Tibial artery (tissue), 4 donors: Measurements from ENCODE around the gene AK4.
A peak's percentile ranks its signal among the peaks of the same experiment; 100 is the strongest.
"Not testable (repeated sequence)": the region's sequence is repeated elsewhere in the genome, so short reads cannot be mapped to it uniquely, and the experiment has no call there.

Experiments used
- DNase-seq, 2 donors: peaks; one replicate each; pipeline ENCODE4 v3.0.0-alpha.2; 2019
- H3K27ac ChIP-seq, 2 donors: fragments of 200-600 bp; sonication (generic) in 1 of 2; 1 replicate in 1 of 2; 2 replicates in 1 of 2; pipeline ENCODE4 v1.5.1; 2018 to 2019; ENCODE audit warnings: mild to moderate bottlenecking in 1 of 2
- H3K27me3 ChIP-seq, 2 donors: fragments of 200-600 bp; sonication (generic) in 1 of 2; one replicate each; pipeline versions ENCODE4 v1.5.1 to v1.6.0; 2016 to 2019
- H3K36me3 ChIP-seq, 3 donors: fragments of 200-600 bp; sonication (generic) in 2 of 3; one replicate each; pipeline ENCODE4 v1.5.1; 2016 to 2019; ENCODE audit warnings: mild to moderate bottlenecking in 2 of 3
- H3K4me1 ChIP-seq, 4 donors: fragments of 200-600 bp; sonication (generic) in 2 of 4; 1 replicate in 3 of 4; 2 replicates in 1 of 4; pipeline ENCODE4 v1.5.1; 2016 to 2019
- H3K4me3 ChIP-seq, 2 donors: fragments of 200-600 bp; sonication (generic) in 1 of 2; 1 replicate in 1 of 2; 2 replicates in 1 of 2; pipeline ENCODE4 v1.5.1; 2018 to 2019; ENCODE audit warnings: mild to moderate bottlenecking in 2 of 2
- H3K9me3 ChIP-seq, 3 donors: fragments of 200-600 bp; sonication (generic) in 1 of 3; one replicate each; pipeline ENCODE4 v1.5.1; 2016 to 2019
- intact Hi-C: fragments of 100-400 bp; cut with DNase I; formaldehyde crosslinking; loops from one replicate; pipeline ENCODE4 v1.15.0; 2023; ENCODE audit warnings: low total_unique reads
- TF ChIP-seq, protein P1 (sequence below), 2 experiments: fragments of 200-600 bp in 1 of 2; fragments of 450-650 bp in 1 of 2; IDR thresholded peaks; one replicate each; pipeline ENCODE4 v1.5.1; 2017 to 2019; ENCODE audit warnings: antibody characterized with exemption in 2 of 2, mild to moderate bottlenecking in 1 of 2, moderate library complexity in 1 of 2

Gene AK4

DNA sequence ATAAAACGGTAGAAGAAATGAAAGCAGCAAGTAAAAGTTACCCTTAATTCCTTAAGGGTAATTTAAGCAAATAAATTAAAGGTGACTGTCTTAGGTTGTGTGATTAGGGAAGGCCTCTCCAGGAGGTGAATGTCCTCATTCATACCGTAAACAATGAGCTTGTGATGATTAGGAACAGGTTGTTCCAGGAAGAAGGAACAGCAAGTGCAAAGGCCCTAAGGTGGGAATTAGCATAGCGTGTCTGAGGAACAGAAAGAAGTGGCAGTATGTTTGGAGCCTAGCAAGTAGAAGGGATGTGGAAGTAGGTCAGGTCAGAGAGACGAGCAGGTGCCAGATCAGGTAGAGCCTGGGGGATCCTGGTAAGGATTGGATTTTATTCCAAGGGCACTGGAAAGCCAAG, 5.6 kb downstream of the AK4 start:
- Histone ChIP-seq H3K27me3 (no peaks in the 10 kb centered on the region), H3K27ac (no peak overlapping the region), H3K36me3 (no peaks in the 10 kb centered on the region), H3K9me3 (no peaks in the 10 kb centered on the region), H3K4me1 (peaks cover 0 to 40% (median 14%) of the 10 kb centered on the region in 4 donors), H3K4me3 (no peak overlapping the region)
- intact Hi-C loops = no loop called here
- DNase-seq = no peak
- TF ChIP-seq, protein P1, sequence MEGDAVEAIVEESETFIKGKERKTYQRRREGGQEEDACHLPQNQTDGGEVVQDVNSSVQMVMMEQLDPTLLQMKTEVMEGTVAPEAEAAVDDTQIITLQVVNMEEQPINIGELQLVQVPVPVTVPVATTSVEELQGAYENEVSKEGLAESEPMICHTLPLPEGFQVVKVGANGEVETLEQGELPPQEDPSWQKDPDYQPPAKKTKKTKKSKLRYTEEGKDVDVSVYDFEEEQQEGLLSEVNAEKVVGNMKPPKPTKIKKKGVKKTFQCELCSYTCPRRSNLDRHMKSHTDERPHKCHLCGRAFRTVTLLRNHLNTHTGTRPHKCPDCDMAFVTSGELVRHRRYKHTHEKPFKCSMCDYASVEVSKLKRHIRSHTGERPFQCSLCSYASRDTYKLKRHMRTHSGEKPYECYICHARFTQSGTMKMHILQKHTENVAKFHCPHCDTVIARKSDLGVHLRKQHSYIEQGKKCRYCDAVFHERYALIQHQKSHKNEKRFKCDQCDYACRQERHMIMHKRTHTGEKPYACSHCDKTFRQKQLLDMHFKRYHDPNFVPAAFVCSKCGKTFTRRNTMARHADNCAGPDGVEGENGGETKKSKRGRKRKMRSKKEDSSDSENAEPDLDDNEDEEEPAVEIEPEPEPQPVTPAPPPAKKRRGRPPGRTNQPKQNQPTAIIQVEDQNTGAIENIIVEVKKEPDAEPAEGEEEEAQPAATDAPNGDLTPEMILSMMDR (IDR thresholded peaks at IDR 0.05) = no peak

DNA sequence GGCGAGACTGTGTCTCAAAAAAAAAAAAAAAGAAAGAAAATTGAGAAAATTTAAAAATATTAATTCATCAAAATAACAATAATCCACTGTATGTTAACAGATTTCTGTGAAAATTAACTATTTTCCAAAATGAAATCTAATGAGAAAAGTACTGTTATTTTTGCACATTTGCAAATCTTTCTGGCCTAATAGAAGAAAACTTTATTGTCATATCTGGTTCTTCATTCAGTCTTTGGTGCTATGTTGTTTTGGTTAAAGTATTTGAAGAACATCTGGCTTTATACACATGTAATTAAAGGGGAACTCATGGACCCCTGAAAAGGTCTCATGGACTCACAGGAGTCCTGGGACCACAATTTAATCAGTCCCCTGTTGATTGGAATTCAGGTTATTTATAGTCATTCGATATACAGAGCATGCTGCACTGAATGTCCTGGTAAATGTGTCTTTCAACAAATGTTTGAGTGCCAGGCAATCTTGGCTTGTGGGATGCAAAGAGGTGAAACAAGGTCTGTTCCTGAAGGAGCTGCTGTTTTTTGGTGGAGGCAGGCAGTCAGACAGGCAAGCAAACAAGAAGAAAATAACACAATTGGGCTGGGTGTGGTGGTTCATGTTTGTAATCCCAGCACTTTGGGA, 9.0 kb downstream of the AK4 start:
- no peaks in the 10 kb centered on the region for H3K36me3 ChIP-seq
- DNase-seq = no peak
- H3K4me1 ChIP-seq = peaks cover 0 to 23% (median 2%) of the 10 kb centered on the region in 4 donors
- TF ChIP-seq, protein P1 (IDR thresholded peaks at IDR 0.05) = no peak
- H3K27ac ChIP-seq = peak overlapping the region in 1 of 2 donors; percentile 24
- H3K4me3 ChIP-seq = no peak overlapping the region
- intact Hi-C loops = no loop called here
- no peaks in the 10 kb centered on the region for H3K27me3 ChIP-seq
- H3K9me3 ChIP-seq = no peaks in the 10 kb centered on the region

DNA sequence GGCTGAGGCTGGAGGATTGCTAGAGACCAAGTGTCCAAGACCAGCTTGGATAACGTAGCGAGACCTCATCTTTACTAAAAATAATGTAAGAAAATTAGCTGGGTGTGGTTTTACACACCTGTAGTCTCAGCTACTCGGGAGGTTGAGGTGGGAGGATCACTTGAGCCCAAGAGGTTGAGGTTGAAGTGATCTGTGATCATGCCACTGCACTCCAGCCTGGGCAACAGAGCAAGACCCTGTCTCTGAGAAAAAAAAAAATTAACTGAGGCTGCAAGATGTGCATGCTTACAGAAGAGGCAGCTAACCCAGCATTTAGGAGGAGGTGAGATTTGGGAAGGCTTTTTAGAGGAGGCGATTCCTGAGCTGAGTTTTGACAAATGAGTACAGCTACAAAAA, 9.5 kb downstream of the AK4 start:
- peak overlapping the region in 1 of 2 donors; percentile 24 for H3K27ac ChIP-seq
- TF ChIP-seq, protein P1 (IDR thresholded peaks at IDR 0.05) = no peak
- intact Hi-C loops = no loop called here

DNA sequence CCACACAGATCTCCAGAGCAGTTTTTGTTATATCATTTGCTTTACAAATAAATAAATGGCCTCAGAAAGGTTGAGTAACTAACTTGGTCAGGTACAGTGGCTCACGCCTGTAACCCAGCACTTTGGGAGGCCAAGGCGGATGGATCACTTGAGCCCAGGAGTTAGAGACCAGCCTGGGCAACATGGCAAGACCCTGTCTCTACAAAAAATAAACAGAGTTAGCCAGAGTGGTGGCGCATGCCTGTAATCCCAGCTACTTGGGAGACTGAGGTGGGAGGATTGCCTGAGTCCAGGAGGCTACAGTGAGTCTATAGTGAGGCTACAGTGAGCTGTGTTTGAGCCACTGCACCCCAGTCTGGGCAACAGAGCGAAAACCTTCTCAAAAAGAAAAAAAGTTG, 11.3 kb downstream of the AK4 start:
- H3K4me1 ChIP-seq = peaks cover 0 to 23% (median 2%) of the 10 kb centered on the region in 4 donors
- H3K4me3 ChIP-seq, H3K27ac ChIP-seq, DNase-seq, H3K27me3 ChIP-seq, H3K9me3 ChIP-seq, H3K36me3 ChIP-seq, intact Hi-C loops: not testable (repeated sequence)

More for the DNA sequence above, 9.5 kb downstream of the AK4 start:
- H3K27me3 ChIP-seq = no peaks in the 10 kb centered on the region
- no peak overlapping the region for H3K4me3 ChIP-seq
- DNase-seq = no peak
- no peaks in the 10 kb centered on the region for H3K36me3 ChIP-seq
- H3K4me1 ChIP-seq = peaks cover 0 to 23% (median 2%) of the 10 kb centered on the region in 4 donors
- H3K9me3 ChIP-seq = no peaks in the 10 kb centered on the region

DNA sequence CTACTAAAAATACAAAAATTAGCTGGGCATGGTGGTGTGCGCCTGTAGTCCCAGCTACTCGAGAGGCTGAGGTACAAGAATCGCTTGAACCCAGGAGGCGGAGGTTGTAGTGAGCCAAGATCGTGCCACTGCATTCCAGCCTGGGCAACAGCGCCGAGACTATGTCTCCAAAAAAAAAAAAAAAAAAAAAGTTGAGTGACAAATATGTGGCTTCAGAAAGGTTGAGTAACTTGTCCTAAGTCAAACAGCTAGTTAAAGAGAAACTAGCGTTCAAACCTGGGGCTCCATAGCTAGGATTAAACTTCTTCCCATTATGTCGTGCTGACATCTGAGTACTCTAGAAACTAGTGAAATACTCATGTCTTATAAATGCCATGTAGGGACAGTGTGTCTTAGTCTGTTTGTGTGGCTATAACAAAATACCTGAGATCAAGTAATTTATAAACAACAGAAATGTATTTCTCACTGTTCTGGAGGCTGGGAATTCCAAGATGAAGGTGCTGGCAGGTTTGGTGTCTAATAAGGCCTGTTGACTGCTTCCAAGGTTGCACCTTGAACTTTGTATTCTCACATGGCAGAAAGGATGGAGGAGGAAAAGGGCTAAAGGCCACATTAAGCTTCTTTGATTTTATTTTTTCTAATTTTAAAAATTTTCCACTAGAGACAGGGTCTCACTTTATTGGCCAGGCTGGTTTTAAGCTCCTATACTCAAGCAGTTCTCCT, 12.0 kb downstream of the AK4 start:
- TF ChIP-seq, protein P1 (IDR thresholded peaks at IDR 0.05) = no peak
- Histone ChIP-seq H3K27me3 (no peaks in the 10 kb centered on the region), H3K9me3 (no peaks in the 10 kb centered on the region), H3K36me3 (no peaks in the 10 kb centered on the region), H3K4me1 (peaks cover 0 to 28% (median 2%) of the 10 kb centered on the region in 4 donors), H3K4me3 (no peak overlapping the region), H3K27ac (no peak overlapping the region)
- intact Hi-C loops = no loop called here
- DNase-seq = no peak

DNA sequence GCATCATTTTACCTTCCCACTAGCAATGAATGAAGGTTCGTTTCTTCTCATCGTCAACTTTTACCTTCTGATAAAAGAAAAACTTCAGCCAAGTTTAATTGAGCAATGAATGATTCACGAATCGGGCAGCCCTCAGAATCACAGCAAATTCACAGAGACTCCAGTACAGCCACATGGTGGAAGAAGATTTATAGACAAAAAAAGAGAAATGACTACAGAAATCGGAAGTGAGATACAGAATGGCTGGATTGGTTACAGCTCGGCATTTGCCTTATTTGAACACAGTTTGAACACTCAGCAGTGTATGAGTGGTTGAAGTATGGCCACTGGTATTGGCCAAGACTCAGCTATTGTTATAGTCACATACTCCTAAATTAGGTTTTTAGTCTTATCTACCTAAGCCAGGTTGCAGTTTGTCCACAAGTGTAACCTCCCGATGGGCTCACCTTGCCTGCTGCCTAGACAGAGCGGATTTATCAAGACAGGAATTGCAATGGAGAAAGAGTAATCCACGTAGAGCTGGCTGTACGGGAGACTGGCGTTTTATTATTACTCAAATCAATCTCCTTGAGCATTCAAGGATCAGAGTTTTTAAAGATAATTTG, 15.3 kb downstream of the AK4 start:
- H3K27me3 ChIP-seq = no peaks in the 10 kb centered on the region
- H3K4me1 ChIP-seq = peaks cover 0 to 33% (median 4%) of the 10 kb centered on the region in 4 donors
- no peaks in the 10 kb centered on the region for H3K36me3 ChIP-seq
- intact Hi-C loops = no loop called here
- no peak overlapping the region for H3K27ac ChIP-seq
- H3K4me3 ChIP-seq = no peak overlapping the region
- TF ChIP-seq, protein P1 (IDR thresholded peaks at IDR 0.05) = no peak
- no peaks in the 10 kb centered on the region for H3K9me3 ChIP-seq
- DNase-seq = no peak

DNA sequence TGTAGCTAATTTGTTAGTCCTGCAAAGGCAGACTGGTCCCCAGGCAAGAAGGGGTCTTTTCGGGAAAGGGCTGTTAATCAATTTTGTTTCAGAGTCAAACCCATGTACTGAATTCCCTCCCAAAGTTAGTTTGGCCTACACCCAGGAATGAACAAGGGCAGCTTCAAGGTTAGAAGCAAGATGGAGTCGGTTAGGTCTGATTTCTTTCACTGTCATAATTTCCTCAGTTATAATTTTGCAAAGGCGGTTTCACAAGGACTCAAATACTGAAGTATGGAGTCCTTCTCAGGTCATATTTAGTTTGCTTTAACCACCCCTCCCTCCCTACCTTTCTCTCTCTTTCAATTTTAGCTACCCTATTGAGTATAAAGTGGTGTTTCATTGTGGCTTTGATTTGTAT, 16.1 kb downstream of the AK4 start:
- H3K9me3 ChIP-seq, H3K27ac ChIP-seq, DNase-seq, H3K27me3 ChIP-seq, H3K4me3 ChIP-seq, H3K36me3 ChIP-seq, intact Hi-C loops: not testable (repeated sequence)
- H3K4me1 ChIP-seq = peaks cover 0 to 33% (median 6%) of the 10 kb centered on the region in 4 donors
